ENCODE data around the gene PTPRD.

Gene PTPRD

GRCh38 chr9:9299134-9299533 is 1313.7 kb downstream of the PTPRD start:
- Histone ChIP-seq H3K4me3 (no peak overlapping the region), H3K27ac (no peak overlapping the region)

GRCh38 chr9:9286001-9286400 is 1326.8 kb downstream of the PTPRD start:
- Histone ChIP-seq H3K4me3 (no peak overlapping the region), H3K27ac (no peak overlapping the region)

- Histone ChIP-seq H3K27ac (no peak overlapping the region), H3K4me3 (no peak overlapping the region)
Observed at GRCh38 chr9:9284201-9284600, 1328.6 kb downstream of the PTPRD start.

GRCh38 chr9:9283159-9283986 is 1329.4 kb downstream of the PTPRD start:
- no peak overlapping the region for H3K27ac ChIP-seq
- no peak overlapping the region for H3K4me3 ChIP-seq

- H3K4me3 ChIP-seq: no peak overlapping the region
- H3K27ac ChIP-seq: no peak overlapping the region
Observed at GRCh38 chr9:9275601-9276000, 1337.2 kb downstream of the PTPRD start.

DNA sequence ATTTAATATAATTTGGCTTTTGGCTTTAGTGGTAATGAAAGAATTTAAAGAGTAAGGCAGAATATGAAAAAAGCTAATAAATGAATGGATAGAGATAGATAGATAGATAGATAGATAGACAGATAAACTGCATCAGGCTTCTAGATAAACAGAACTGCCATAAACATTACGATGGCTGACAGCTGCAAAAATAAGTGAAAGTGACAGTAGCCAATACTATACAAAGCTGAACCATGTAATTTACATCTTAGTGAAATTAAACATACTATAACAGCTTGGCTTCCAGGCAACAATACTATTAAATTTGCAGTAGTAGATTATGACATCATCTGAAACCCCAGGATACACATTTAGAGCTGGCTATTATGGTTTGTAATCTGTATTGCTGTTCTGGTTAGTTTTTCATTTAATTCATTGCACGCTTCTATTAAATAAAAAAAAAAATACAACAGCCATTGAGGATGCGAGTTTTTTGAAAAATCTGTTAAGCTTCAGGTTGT is 1354.8 kb downstream of the PTPRD start:
- H3K4me3 ChIP-seq: no peak overlapping the region
- no peak overlapping the region for H3K27ac ChIP-seq

DNA sequence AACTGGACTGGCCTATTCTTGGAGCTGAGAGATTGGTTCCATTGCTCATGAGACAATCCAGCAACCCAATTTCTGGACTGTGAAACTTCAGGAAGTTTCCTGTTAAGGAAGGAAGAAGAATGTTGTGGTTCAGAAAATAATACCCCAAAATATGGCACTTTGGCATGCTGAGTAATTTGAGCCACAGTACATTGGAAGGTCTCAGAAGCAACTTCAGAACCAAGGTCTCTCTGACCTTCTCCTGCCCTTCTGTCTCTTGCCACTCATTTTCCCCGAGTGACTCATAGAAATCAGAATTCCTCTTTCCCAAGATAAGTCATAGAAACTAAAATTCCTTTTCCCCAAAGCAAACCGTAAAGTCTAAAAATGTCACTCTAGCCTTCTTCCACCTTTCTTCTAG is 1366.1 kb downstream of the PTPRD start:
- H3K27ac ChIP-seq: no peak overlapping the region
- H3K4me3 ChIP-seq: no peak overlapping the region

DNA sequence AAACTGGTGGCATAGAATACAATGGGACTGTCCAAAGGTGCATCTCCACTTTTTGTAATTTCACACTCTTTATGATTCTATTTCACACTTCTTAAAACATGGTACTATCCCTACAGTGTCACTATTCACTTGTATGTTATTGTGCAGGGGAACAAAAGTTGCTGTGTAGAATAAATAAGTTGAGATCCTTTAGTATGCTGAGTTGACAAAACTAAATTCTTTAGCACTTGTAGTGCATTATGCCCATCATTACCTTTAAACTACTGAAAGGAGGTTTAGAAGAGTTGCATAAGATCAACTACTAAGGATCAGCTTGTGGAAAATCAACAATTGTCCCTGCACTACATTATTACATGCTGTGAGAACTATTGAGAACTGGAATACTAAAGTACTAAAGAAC is 1380.9 kb downstream of the PTPRD start:
- Histone ChIP-seq H3K4me3 (no peak overlapping the region), H3K27ac (no peak overlapping the region)

GRCh38 chr9:9229269-9229668 is 1383.5 kb downstream of the PTPRD start:
- Histone ChIP-seq H3K27ac (no peak overlapping the region), H3K4me3 (no peak overlapping the region)

GRCh38 chr9:9223175-9223574 is 1389.6 kb downstream of the PTPRD start:
- Histone ChIP-seq H3K4me3 (no peak overlapping the region), H3K27ac (no peak overlapping the region)

DNA sequence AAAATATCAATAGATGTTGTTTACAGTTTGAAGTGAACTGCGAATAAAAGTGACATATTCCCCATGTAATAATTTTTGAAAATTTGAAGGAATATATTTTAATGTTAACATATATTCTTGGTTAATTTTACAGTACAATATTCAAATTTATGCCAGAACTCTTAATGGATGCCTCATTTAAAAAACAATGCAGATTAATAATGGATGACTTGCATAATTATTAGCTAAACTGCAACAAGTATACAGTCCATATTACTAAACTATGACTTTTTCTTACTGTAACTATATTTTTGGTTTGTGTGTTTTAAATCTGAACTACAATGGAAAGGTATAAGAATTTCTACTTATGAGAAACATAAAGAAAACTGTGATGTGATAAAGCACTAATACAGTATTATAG is 1390.1 kb downstream of the PTPRD start:
- Histone ChIP-seq H3K4me3 (no peak overlapping the region), H3K27ac (no peak overlapping the region)

DNA sequence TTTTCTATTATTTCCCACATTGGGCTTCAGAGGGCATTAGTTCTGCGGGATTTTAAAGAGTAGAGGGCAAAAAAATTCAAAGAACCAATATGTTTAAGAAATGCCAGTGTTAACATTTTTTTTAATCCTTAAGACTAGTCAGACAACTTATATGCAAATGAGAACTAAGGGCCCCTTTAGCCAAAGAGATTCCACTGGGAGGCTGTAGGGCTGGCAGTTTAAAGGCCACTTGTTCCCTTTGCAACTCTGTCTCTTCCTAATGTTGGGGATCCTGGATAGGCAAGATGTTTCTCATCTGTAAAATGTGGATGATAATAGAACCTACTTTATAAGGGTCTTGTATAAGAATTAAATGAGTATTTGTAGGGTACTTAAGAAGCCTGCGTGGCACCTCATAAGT is 1395.9 kb downstream of the PTPRD start:
- H3K4me3 ChIP-seq: no peak overlapping the region
- H3K27ac ChIP-seq: no peak overlapping the region

GRCh38 chr9:9215050-9215449 is 1397.8 kb downstream of the PTPRD start:
- no peak overlapping the region for H3K4me3 ChIP-seq

DNA sequence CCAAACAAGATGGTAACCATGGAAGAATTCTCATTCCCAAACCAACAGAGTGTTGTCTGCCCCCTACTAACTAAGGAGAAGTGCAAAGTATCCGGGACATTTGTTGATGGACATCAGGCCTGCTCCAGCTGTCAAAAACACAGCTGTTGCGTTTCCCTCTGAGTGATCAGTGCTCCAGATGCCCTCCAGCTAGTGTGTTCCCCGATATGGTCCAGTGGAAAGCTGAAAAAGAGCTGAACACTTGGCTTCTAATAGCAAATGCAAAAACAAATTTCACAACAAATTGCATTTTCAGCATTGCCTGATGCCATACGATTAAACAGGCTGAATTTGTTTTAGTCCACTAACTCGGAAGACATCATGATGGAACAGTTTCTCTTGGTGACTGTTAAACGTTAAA is 1398.7 kb downstream of the PTPRD start:
- H3K4me3 ChIP-seq: no peak overlapping the region

More at GRCh38 chr9:9215050-9215449, 1397.8 kb downstream of the PTPRD start:
- no peak overlapping the region for H3K27ac ChIP-seq

GRCh38 chr9:9212963-9213362 is 1399.8 kb downstream of the PTPRD start:
- H3K27ac ChIP-seq: no peak overlapping the region
- no peak overlapping the region for H3K4me3 ChIP-seq

More for the DNA sequence above, 1398.7 kb downstream of the PTPRD start:
- H3K27ac ChIP-seq: no peak overlapping the region

- H3K27ac ChIP-seq: no peak overlapping the region
- H3K4me3 ChIP-seq: no peak overlapping the region
Observed at GRCh38 chr9:9202276-9202675, 1410.5 kb downstream of the PTPRD start.

- Histone ChIP-seq H3K27ac (no peak overlapping the region), H3K4me3 (no peak overlapping the region)
Observed at GRCh38 chr9:9186086-9186485, 1426.7 kb downstream of the PTPRD start.

DNA sequence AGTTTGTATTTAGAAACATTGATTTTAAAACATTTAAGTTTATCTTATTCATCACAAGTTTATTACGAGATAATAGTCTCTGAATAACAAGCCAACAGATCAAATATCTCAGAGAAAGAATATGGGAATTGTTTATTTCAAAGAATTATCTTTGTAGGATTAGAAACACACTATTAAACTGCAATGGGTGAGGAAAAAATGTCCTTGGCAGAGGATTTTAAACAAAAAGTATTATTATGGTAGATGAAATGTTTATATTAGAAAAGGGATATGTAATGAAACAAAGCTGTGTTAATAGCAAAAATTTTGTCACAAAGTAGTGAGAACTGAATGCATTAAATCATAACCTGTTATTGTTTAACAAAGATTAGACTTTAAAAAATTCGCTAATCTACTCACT is 1430.4 kb downstream of the PTPRD start:
- Histone ChIP-seq H3K27ac (no peak overlapping the region), H3K4me3 (no peak overlapping the region)

DNA sequence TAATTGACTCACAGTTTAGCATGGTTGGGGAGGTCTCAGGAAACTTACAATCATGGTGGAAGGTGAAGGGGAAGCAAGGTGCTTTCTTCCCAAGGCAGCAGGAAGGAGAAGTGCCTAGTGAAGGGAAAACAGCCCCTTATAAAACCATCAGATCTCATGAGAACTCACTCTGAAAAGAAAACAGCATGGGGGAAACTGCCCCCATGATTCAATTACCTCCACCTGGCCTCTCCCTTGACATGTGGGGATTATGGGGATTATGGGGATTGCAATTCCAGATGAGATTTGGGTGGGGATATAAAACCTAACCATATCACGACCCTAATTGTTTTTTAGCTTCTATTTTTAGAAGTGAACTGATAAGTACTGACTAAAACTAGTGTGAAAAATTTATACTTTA is 1435.7 kb downstream of the PTPRD start:
- Histone ChIP-seq H3K4me3 (no peak overlapping the region), H3K27ac (no peak overlapping the region)

DNA sequence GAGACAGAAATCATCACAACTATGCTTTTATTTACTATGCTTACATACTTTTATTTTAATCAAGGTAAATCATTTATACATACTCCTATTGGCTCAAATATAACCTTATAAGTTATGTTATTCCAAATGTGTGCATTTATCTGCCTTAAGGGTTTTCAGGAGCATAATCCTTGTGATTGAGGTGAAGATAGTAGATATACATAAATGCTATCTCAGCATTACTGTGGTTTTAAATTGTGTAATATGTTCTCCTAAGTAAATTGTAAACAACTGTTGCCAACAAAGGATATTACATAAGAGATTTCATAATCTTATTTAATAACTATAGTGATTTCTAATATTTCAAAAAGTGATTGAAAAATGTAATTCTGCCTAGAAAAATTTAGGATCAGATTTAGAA is 1438.4 kb downstream of the PTPRD start:
- Histone ChIP-seq H3K4me3 (no peak overlapping the region), H3K27ac (no peak overlapping the region)

DNA sequence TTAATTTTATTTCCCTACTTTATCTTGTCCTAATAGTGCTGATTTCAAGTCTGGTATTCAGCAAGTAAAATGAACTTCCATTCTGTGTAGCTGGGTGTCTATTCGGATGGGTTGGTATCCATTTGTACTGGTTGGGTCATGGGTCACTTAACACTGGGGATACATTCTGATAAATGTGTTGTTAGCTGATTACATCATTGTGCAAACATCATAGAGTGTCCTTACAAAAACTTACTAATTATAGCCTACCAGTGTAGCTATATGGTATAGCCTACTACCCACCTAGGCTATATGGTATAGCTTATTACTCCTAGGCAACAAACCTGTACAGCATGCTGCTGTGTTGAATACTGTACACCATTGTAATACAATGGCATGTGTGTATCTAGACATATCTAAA is 1439.5 kb downstream of the PTPRD start:
- H3K27ac ChIP-seq: no peak overlapping the region
- H3K4me3 ChIP-seq: no peak overlapping the region

All from skin epidermis (tissue), 12 donors.